T-helper 1 cell treated with Interleukin-12 subunit alpha and Interleukin-12 subunit beta and Interleukin-4 antibody, amounts not matched to agents 30 ng/mL and 1 ng/mL, for 36 hours (primary cell): Measurements from ENCODE around the gene PIP5KL1. TPM values are rescaled to one million over a fixed set of nuclear protein-coding genes. Genes with fewer than 3 reads are reported as not detected.

Experiments
- intact Hi-C: fragments of 100-400 bp; cut with micrococcal nuclease; formaldehyde crosslinking; loops from one replicate; pipeline ENCODE4 v1.15.1; 2024
- total RNA-seq: library from RNA; stranded (reverse); gene quantifications from 2 replicates; pipeline ENCODE4 v1.2.3, GENCODE V29; 2022

The PIP5KL1 gene, protein sequence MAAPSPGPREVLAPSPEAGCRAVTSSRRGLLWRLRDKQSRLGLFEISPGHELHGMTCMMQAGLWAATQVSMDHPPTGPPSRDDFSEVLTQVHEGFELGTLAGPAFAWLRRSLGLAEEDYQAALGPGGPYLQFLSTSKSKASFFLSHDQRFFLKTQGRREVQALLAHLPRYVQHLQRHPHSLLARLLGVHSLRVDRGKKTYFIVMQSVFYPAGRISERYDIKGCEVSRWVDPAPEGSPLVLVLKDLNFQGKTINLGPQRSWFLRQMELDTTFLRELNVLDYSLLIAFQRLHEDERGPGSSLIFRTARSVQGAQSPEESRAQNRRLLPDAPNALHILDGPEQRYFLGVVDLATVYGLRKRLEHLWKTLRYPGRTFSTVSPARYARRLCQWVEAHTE
- total RNA-seq, result 1.7 and 1.8 TPM in 2 replicates

DNA sequence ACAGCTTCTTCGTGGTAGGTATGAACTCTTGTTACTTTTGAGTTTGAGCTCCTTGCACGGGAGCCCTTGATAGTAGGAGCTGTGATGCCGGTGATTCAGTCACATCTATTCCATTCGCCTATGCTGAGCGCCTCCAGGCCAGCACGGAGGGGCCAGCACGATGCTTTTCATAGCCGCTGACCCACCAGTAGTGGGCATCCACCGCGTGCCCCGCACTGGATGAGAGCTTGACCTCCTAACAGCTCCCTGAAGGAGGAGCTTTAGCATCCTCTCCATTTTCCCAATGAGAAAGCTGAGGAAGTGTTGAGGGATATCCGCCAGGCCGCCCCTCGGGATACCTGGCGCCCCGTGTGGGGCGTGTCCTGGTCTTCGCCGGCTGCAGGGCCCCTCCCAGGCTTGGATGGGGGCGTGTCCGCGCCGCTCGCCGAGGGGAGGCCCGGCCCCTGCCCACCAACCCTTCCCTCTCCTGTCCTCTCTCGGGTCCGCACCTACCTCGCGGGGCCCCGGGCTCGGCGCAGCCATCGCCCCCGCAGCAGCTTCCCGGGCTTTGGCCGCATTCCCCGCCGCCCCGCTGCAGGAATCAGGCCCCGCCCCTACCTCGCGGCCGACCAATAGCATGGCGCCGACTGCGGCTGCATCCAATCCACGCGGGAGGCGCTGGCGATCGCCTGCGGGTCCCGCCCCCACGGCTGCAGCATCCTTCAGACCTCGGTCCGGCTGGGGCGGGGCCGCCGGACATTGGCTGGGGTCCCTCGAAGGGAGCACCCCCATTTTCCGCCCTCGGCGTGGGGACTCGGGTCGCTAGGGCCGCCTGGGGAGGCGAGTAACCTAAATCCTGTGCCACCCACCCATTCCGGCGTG is at the start of gene PIP5KL1:
PIP5KL1 (minus strand) TSS at position 547 of the 861 bp plus-strand sequence; CDS start at position 522, 25 bp downstream.
- intact Hi-C loops, result loop anchor here (2.0 to 5.0 kb wide), 2 partner anchors 26 to 318 kb away; partner anchors contain the start of gene STXBP1

DNA sequence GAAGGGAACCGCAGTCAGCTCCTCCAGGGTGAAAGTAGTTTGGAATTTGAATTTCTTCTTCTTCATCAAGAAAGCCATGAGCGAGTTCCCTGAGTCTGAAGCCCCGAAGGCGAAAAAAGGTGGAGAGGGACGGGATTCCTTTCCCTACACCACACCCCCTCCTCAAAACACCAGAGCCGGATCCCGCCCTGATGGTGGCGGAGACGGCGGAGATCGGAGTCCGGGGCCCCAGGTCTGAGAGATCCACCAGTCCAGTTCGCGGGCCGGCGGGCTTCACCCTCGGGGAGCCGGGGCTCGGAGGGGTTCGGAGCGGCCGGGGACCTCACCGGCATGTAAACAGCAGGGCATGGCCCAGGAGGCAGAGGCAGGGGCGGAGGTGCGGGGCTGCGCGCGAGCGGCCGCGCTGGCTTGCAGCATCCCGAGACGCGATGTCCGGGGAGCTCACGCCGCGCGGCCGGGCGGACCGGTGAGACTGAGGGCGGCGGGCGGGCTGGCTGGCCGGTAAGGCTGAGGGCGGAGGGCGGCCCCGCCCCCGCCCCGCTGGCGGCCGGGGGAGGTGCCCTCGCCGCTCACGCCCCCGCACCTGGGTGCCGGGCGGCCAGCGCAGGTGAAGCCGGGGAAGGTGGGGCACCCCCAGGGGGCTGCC is 49.6 kb upstream of the PIP5KL1 start:
- intact Hi-C loops, result loop anchor here (2.0 kb wide), 1 partner anchor 209 kb away; no protein-coding TSS in a partner anchor

DNA sequence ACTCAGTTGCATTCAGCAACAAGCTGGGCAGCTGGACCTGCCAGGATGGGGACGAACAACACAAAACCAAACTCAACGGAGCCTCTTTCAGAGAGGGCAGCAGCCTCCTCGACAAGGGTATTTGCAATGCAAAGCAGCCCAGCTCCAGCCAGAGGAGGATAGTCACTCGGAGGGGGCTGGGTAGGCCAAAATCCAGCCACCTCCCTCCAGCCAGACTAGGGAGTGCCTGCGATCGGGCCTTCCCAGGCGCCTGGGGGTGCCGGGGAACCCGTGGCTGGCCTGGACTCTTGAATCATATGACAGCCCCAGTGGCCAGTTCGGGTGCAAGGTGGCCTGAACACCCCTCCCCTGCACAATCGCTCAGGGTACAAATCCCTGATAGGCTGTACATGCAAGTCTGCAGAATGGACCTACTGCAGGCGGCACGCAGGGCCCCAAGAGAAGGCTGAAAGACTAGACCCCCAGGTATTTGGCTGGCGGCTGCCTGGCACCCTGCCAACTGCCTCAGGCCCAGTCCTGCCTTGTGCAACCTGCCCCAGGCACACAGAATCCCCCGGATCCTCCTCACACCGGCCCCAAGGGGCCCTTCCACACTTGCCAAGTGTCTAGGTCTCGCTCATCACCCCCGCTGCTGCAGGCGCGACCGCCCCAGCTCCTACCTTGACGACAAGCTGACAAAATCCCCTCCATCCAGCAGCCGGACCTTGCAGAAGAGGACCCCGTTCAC is 48.9 kb upstream of the PIP5KL1 start:
- intact Hi-C loops, result loop anchor here (2.0 kb wide), 1 partner anchor 209 kb away; no protein-coding TSS in a partner anchor

DNA sequence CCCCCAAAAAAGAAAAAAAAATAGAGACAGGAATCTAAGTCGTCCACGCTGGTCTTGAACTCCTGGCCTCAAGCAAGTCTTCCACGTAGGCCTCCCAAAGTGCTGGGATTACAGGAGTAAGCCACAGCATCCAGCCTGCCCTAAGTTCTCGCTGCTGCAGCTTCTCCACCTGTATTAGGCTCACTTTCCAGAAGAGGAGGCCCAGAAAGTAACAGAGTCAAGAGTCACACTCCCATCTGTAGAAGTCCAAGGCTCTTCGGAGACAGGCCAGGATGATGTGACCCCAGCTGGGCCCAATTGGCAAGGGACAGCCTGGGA is 48.4 kb upstream of the PIP5KL1 start:
- intact Hi-C loops, result no loop called here

DNA sequence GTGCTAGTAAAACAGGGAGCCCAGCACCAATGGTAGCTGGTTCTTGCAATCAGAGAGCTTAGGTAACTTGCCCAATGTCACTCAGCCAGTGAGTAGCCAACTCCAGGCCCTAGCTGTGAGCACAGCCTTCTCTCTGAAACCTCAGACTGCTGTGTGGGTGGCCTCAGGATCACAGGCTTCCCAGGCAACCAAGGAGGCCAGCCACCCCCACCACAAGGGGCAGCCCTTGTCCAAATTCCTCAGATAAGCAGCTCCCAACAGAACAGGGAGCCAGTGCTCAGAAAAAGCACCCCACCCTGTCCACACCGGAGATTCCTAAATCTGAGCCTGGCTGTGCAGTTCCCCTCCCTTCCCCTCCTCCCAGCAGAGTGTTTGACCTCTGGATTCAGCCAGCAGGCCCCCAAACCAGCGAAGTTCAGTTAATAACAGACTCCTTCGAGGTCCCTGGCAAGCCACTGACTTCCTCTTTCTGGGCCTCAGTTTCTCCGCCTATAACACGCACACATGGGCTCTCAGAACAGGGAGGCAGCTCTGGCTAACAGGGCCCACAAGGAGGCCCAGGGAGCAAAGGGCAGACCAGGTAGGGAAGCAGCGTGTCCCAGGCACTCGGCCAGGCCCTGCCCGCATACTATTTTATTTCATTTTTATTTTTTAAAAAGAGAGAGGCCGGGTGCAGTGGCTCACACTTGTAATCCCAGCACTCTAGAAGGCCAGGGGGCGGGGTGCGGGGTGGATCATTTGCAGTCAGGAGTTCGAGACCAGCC is 47.5 kb upstream of the PIP5KL1 start:
- intact Hi-C loops, result no loop called here

DNA sequence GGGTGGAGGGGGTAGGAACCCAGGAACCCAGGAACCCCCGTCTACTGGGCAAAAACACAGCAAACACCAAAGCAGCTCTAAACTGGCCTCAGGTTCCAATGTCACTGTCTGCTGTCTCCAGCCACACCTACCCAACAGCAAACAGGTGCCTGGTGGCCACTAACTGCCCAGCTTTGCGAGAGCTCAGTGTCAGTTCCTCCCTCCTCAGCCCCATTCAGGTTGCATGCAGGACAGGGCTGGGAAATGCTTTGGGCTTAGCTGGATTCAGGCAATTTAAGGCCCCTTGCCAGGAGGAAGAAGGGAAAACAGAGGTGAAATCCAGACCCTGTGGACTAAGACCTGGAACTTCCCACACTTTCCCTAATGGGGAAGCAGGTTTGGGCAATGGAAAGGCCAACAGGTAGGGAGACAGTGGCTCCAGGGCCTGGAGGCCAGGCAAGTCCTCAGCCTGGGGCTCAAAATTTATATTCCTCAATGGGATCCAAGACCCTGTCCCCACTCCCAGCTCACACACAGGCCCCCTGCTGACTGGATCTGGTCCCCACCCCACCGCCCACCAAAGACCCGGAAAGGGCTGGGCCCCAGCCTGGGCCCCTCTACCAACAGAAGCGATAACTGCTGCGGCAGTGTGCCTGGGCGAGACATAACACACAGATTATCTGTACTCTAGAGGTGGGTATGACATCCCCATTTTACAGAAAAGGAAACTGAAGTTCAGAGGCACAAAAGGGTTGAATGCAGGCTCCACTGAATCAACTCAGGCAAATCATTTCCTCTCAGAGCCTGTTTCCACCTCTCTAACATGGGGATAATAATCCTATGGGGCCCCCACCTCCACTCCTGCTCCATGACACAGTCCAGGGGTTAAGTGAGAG is 46.7 kb upstream of the PIP5KL1 start:
- intact Hi-C loops, result no loop called here

DNA sequence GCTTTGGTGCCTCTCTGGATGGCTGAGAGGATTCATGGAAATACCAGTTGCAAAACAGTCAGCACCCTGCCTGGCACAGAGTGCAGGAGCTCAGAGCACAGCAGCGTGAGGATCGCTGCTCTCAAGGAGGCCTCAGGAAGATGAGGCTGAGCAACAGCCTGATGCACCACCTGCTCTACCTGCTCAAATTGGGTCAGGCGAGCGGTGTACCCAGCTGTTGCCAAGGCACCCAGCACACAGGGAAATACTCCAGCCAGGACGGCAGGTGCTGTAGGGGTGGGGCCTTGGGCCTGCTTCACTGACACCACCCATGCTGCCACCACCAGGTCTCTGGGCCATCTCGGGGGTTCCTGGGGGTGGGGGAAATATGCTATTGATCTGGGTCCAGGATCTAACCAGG is 45.9 kb upstream of the PIP5KL1 start:
- intact Hi-C loops, result no loop called here

DNA sequence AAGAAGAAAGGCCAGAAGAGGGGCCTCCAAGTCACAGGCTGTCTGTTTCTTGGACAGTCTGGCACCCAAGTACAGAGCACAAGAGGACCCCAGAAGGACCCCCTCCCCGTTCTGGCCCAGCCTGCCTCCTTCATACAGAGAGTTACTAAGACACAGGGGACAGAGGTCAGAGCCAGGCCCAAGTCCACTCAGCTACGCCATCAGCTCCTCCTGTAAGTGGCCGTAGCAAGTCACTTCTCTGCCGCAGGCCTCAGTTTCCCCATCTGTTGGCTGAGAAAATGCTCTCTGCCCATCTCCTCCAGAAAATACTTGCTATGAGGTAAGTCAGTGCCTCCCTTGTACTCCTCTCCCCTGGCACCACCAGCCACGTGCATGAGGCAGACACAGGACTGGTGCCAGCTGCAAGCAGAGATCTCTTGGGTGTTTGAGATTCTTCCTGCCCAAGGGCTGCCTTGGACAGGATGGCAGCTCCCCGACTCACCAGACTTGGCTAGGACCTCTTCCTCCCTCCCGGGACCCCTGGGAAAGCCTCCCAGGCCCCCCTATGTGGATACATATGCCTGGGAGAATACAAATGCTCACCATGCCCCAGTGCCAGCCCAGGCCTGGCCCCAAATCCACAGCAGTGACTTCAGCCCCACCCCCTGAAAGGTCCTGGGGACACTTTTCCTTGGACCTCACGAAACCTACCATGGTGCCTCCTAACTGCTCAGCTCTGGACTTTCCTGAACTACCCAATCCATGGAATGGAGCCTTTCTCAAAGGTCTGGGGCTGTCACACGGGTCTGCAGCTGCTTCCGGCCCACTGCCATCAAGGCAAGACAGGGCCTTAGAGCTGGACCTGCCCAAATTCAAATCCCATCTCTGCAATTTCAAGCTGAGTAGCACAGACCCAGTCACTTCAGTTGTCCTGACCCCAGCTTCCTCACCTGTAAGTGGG is 45.1 kb upstream of the PIP5KL1 start:
- intact Hi-C loops, result no loop called here

DNA sequence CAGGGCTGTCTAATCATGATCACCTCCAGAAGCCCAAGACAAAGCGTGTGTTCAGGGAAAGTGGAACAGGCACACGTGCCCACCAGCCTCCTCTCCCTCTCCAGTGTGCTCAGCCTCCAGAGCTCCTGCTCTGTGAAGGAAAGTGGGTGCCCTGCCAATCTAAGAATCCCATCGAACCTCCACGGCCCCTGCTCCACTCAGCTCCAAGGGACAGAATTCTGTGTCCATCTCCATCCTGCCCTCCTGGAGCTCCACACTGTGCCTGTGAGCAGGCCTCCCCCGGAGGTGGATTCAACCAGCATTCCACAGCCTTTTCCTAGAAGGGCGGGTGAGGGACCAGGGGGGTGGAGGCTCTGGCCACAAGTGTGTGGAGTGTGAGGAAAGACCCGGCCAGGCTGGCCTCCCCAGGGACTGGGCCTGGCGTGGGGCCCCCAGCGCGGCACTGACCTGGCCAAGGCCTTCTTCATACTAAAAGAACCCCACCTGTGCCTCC is 44.2 kb upstream of the PIP5KL1 start:
- intact Hi-C loops, result no loop called here

DNA sequence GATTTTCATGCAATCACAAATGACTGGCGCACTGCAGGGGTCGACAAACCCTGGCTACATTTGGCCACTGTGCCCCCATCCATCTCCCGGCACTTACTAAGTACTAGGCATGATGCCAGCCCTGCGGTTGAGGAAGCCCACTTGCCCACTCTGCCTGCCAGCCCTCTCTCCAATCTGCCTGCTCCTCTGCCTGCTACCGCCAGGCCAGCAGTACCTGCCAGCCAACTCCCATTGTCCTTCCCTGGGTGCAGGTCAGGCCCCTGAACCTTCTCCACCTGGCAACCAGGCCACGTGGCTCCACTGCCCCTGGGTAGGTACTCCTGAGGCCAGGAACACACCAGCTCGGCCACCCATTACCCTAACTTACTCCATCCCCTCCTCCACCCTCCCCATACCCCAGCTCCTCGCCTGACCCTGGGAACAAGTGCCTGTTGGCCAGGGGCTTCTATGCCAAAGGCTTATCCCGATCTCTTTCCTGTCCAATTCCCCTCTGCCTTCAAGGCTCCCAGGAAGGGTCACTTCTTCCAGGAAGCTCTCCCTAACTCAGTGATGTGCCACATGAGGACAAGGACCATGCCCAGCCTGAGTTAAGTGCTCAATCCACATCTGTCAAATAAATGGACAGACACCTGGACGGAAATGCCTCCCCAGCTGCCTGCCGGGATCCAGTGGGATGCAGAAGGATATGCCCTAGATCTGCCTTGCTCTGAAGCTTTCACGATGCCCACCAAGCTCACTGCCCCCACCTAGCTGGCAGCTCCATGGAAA is 43.6 kb upstream of the PIP5KL1 start:
- intact Hi-C loops, result no loop called here

DNA sequence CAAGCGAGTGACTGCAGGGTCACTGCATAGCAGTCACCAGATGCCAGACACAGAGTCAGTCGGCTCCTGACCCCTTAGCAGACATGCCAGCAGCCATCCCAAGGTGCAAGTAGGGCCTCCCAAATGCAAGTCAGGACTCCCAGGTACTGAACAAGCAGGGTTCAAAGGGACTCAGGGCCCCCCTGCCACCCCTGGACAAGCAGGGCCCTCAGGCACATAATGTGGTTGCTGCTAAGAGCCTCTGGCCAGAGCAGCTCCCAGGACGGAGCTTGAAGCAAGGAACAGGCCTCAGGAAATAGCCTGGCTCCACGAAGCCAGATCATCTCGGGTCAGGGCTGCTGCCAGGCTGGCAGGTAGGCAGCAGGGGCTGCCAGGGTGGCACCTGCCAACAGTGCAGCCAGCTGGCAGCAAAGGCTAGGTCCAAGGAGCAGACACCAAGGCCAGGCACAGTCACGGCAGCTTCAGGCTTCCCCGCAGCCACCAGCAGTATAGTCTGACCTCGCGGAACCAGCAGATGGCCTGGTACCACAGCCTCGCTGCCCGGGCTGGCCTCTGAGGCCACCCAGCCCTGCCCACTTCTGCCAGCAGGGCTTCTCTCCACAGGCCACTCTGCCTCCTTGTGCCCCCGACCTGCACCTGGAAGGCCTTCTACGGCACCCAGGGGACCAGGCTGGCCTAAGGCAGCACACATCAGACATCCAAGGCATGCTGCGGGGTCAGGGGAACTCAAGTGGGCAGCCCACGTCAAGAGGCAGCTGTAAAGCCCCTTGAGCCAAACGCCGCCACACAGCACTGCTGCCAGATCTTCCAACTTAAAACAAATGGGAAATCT is 42.8 kb upstream of the PIP5KL1 start:
- intact Hi-C loops, result no loop called here

DNA sequence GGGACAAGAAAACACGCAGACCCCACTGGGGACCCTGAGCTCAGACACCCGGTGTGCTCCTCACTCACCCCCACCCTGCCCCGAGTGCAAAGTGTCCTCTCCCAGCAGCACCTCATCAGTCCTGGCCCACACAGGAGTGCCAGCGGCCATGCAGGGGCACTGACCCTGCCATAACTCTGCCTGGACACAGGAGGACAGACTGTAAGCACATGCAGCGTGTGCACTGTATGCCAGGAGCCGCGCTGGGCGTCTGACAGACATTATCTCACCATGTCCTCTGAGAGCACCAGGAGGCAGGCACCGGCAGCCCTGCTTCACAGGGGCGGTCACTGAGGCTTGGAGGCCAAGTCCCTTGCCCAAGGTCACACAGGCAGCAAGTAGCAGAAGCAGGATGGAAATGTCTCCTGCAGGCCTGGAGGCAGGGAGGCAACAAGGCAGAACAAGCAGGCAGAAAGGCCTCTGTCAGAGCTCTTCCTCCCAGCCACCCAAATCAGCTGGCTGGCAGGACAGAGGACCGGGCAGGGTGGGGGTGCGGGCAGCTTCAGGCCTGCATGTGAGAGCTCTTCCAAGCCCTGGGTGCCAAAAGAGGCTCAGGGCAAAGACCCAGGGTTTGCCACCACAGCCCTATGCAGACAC is 41.8 kb upstream of the PIP5KL1 start:
- intact Hi-C loops, result no loop called here

DNA sequence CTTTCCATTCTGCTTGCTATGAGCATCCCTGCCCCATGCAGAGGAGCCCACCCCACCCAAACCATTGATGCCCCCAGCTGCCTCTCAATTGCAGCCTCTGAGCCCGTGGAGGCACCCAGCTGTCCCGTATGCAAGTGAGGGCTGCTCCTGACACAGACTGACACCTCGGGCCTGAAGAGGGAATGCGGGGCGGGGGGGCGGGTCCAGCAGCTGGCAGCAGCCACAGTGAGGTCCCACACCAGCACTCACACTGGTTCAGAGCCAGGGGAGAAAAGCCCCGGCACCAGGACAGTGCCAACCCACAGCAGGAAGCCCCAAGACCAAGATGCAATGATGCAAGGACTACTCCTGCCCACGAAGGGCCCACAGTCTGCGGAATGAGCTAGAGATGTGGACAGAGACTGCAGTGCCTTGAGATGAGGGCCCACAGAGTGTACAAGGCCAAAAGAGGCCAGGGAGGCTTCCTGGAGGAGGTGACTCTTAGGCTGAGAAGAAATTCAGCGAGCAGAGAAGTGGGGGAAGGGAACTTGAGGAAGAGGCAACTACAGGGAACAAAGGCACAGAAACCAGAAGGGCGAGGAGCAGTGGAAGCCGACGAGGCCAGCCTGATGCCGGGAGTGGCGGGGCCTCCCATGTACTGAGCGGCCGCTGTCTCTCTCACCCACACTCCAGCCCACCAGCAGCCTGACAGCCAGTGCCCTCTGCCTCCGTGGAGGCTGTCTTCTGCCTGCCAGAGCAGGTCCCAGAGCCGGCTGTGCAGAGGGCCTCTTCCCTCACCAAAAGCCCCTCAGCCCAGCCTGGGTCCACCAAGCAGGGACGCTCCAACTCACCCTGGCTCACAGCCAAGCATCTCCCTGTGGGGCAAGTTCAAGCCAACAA is 41.0 kb upstream of the PIP5KL1 start:
- intact Hi-C loops, result loop anchor here (1.0 to 2.0 kb wide), 2 partner anchors 29 to 36 kb away; no protein-coding TSS in a partner anchor

DNA sequence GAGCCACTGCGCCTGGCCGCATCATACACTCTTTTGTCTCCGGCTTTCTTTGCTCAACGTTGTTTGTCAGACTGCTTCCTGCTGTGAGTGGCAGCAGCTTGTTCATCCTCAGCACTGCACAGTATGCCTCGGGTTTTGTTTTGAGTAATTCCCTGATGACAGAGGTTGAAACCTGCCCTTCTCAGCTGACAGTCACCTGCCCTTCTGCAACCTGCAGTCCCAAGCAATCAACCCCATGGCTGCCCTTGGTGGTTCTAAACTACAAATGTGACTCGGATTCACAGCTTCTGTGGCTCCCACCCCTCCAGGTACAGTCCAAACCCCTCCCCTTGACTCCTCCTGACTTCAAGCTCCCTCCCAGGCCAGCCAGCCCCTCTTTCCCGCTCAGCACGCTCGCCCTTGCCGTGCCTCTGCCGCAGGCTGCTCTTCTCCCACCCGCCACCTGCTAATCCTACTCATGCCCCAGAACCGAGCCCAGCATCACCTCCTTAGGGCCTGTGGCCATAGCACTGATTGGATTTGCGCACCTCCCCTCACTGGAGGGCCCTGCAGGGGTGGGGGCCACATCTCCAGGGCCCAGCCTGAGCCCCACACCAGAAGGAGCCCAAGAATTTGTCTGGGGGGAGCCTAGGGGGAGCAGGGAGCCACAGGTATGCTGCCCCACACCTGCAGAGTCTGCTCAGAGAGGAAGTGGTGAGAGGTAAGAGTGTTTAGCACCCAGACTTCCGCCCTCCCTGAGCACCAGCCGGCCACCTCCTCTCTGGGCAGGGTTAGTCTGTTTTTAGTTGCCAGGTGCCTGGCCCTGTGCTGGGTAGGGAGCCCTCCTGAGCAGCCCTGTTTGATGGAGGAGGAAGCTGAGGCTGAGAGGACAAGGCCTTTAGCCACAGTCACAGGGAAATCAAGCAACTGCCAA is 40.1 kb upstream of the PIP5KL1 start:
- intact Hi-C loops, result loop anchor here (1.0 to 2.0 kb wide), 8 partner anchors 11 to 97 kb away; partner anchors contain the start of gene NAIF1
